Stimulated activated CD8-positive, alpha-beta memory T cell treated with anti-CD3 and anti-CD28 coated beads, Interleukin-7, amount 100 ng/mL, for 24 hours (primary cell): ENCODE results near the gene RERG.
"Not testable (repeated sequence)": the region's sequence is repeated elsewhere in the genome, so short reads cannot be mapped to it uniquely, and the experiment has no call there.

Experiments
- DNase-seq: peaks from one replicate; pipeline ENCODE4 v3.0.0-alpha.2; 2020; ENCODE audit warnings: low read depth

Gene RERG, protein sequence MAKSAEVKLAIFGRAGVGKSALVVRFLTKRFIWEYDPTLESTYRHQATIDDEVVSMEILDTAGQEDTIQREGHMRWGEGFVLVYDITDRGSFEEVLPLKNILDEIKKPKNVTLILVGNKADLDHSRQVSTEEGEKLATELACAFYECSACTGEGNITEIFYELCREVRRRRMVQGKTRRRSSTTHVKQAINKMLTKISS

GRCh38 chr12:15220915-15221885 lies at the start of gene RERG:
Gene RERG, minus strand, starts transcription at chr12:15221417. Its CDS starts 3,928 bp downstream, at chr12:15217489.
- peak; percentile 41 for DNase-seq

- no peak for DNase-seq
Measured at GRCh38 chr12:15270591-15270990, 49.4 kb upstream of the RERG start.

DNA sequence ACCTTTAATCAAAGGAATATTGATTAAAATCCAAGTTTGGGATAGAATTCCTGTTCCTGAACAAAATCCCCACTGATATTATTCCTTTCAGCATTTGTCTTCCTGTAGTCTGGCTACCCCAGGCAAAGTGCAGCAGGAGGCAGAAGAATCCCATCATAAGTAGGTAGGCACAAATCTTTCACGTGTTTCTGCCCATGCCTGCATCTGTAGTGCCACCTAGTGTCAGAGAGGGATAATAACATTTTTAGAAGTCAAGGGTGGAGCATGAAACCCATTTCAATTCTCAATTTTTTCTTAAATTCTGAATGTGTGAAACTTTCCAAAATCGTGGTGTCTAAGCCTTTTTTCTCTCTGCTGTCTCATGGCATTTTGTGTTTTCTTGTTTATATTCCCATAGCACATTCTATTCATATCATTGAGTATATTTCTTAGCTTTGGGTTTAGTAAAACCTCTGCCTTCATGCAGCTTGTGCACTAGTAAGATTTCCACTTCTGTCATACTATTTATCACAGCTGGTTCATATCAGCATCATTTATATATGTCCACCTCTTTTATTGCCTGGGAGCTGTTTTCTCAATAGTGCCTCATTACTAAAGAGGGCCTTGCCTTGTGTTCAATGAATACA lies 47.8 kb upstream of the RERG start:
- no peak for DNase-seq

DNA sequence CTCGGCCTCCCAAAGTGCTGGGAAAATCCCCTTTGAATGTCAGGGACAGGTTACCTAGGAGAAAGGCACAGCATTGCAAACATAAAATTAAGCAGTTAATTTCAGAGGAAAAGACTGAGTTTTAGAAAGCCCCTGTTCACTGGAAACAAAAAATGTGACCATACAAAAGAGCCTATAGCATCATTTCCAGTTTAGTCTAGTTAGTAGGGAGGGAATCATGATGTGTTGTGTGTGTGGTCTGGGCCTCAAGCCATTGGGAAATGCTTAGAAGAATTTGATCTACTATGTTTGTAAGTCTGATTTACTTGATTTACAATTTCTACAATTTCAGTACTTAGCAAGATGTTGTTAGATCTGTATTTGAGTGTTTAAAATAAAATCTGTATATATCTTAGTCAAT lies 47.1 kb upstream of the RERG start:
- no peak for DNase-seq

DNA sequence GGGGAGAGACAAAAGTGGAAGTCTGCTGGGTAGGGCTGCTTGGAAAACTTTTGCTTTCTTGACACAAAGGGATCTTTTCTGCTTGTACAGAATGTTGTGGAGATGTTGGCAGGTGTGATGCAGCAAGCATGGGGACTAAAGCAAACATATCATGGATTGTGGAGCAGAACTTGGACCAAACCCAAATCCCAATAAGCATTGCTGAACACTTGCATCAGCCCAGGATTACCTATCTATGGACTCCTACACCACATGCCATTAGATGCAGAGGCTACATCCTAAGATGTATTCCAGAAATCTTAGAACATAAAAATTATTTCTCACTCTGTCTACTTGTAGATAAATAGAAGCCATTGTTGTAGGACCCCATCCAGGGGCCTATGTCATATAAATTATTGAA lies 44.7 kb upstream of the RERG start:
- DNase-seq: no peak

- DNase-seq: no peak
Measured at GRCh38 chr12:15256761-15257160, 35.5 kb upstream of the RERG start.

DNA sequence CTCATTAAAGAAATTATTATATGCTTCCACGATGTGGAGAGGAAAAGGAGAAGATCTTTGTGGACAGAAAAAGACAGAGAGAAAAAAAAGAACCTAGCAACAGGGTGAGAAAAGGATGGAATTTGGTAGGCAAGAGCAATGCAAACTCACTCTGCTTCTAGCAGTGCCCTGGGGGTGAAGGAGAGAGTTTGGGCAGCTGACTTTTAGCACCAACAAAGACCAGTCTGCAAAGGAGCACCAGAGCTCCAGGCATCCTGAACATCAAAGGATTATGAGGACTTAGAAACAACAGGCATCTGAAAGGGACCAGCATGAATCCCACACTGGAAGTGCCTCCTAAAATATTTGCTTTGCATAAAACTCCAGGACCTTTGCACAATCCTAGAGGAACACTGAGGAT lies 32.8 kb upstream of the RERG start:
- no peak for DNase-seq

- no peak for DNase-seq
Measured at GRCh38 chr12:15244926-15245325, 23.7 kb upstream of the RERG start.

DNA sequence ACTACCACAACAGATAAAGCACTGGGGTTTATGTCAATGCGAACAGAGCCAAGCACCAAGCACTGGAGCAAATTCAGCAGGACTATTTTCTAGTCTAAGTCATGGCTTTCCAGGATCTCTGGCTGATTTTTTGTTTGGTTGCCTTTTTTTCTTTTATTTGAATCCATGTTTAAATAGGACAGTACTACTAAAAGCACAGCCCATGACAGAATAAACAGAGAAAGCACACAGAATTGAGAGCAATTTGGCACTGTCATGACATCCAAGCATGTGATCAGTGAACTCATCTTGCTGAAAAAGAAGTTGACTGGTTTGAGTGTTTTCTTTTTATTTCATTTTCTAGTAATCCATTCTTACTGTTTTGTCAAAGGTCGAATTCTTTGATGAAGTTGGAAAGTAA lies 23.1 kb upstream of the RERG start:
- DNase-seq: no peak

DNA sequence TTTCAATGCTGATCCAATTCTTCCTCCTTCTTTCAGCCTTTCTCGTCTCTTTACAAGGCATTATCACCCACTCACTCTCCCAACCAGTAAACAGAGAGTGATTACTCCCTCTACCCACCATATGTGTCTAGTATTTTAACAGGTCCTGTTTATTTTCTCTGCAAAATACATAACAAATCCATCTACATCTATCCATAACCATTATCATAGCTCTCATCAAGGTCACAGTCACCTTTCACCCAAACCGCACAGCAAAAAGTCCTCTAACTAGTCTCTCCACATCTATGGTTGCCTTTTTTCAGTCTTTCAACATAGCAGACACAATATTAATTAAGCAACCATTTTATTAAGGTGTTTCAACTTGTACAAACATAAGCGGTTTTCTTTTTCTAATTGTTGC lies 21.9 kb upstream of the RERG start:
- DNase-seq: no peak

- no peak for DNase-seq
Measured at GRCh38 chr12:15240898-15241297, 19.7 kb upstream of the RERG start.

- no peak for DNase-seq
Measured at GRCh38 chr12:15234508-15234907, 13.3 kb upstream of the RERG start.

- no peak for DNase-seq
Measured at GRCh38 chr12:15234011-15234410, 12.8 kb upstream of the RERG start.

- no peak for DNase-seq
Measured at GRCh38 chr12:15232959-15233358, 11.7 kb upstream of the RERG start.

- DNase-seq: no peak
Measured at GRCh38 chr12:15231493-15231892, 10.3 kb upstream of the RERG start.

GRCh38 chr12:15230751-15231150 lies 9.5 kb upstream of the RERG start:
- DNase-seq: no peak

- no peak for DNase-seq
Measured at GRCh38 chr12:15230137-15230536, 8.9 kb upstream of the RERG start.

GRCh38 chr12:15227004-15227679 lies 5.9 kb upstream of the RERG start:
- no peak for DNase-seq

GRCh38 chr12:15225863-15226218 lies 4.6 kb upstream of the RERG start:
- DNase-seq: not testable (repeated sequence)

DNA sequence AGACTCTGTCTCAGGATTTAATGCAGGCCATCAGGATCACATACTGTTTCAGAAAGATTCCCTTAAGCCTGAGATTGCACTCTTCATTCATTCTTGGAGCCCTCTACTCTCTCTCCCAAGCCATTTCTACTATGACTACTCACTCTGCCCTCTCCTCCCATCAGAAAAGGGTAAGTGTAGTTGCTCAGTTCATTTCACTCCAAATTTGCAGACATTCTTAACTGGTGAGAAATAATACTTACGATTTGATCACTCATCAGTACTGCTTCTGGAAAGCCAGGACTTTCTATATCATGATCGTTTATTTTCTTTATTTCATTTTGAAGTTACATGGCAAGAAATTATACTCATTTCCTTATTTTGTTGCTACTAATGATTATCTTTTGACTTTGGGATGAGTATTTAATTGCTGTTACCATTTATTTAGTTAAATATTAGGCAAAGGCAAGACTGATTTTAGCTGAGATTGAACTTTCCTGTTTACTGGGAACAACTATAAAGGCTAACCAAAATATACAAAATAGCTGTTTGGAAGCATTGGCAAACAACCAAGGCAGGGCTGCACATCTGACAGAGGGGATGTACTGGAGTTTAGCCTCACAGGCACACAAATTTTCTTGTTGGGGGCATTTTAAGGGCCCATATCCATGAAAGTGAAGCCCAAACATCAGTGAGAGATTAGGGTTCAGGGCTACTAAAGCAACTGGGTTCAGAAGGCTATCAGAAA lies 4.1 kb upstream of the RERG start:
- no peak for DNase-seq

DNA sequence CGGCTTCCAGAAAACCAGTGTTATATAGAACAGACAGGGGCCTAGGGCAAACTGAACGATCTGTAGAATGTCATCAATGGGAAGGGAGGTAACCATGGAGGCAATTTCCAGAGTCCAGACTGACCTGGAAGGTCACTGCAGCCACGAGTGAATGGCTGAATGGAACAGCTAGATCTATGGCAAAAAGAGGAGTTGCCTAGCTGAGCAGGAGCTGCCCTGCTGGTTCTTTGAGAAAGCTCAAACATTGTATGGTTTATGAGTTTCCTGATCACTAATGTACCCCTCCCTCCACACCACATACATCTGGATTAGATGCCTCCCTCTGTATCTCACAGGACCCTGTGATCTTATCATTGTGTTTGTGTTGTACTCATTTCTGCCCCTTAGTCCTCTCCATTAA lies 1.0 kb upstream of the RERG start:
- DNase-seq: no peak

- DNase-seq: no peak
Measured at GRCh38 chr12:15220451-15220850, 766 bp downstream of the RERG start.
